GM23338 (cell line): ENCODE data around the gene CPLANE1.

ENCODE experiments used
- CREB1 ChIP-seq: fragments of 250-450 bp; sonication (Bioruptor Pico); IDR thresholded peaks from 2 replicates; pipeline ENCODE4 v1.5.0; 2020; ENCODE audit warnings: low read depth, mild to moderate bottlenecking, moderate library complexity
- CTCF ChIP-seq, 2 experiments: fragments of 200-600 bp in 1 of 2; sonication (generic) in 1 of 2; conservative IDR thresholded peaks; 2 replicates each; pipeline versions ENCODE4 v1.5.1 to v1.6.1; 2016 to 2017; ENCODE audit warnings: antibody characterized with exemption in 2 of 2, low read depth in 2 of 2, mild to moderate bottlenecking in 2 of 2, moderate library complexity in 1 of 2
- EZH2 ChIP-seq: fragments of 200-600 bp; sonication (generic); IDR thresholded peaks from one replicate; pipeline ENCODE4 v1.8.0; 2017; ENCODE audit warnings: antibody characterized with exemption, mild to moderate bottlenecking, low read depth; ENCODE audit not compliant: unreplicated experiment
- EZH2phosphoT487 ChIP-seq: fragments of 200-600 bp; sonication (generic); IDR thresholded peaks from one replicate; pipeline ENCODE4 v1.8.1; 2018; ENCODE audit warnings: antibody characterized with exemption; ENCODE audit not compliant: unreplicated experiment
- NANOG ChIP-seq: IDR thresholded peaks from 2 replicates; pipeline ENCODE4 v1.6.1; 2016; ENCODE audit warnings: antibody characterized with exemption, borderline replicate concordance
- TF ChIP-seq, protein P1 (sequence below): IDR thresholded peaks from one replicate; pipeline ENCODE4 v1.6.1; 2018; ENCODE audit warnings: antibody characterized with exemption; ENCODE audit not compliant: unreplicated experiment

DNA sequence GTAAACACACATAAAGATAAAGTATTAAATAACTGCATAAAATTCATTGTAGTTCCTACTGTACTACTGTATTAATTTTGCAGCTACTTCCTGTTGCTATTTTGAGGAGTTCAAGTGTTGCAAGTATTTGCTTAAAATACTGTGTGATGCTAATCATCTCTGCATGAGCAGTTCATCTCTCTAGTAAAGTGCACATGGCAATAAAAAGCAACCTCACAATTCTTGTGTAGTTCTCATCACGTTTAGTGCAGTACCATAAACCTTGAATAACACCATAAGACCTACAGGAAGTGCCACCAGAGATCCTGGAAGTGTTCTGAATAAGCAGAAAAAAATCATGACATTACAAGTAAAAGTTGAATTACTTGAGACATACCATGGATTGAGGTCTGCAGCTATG lies 34.6 kb downstream of the CPLANE1 start:
- no peak for TF ChIP-seq CTCF (conservative IDR thresholded peaks at IDR 0.05; ENCODE audit: low read depth in 2 of 2)
- TF ChIP-seq, protein P1, sequence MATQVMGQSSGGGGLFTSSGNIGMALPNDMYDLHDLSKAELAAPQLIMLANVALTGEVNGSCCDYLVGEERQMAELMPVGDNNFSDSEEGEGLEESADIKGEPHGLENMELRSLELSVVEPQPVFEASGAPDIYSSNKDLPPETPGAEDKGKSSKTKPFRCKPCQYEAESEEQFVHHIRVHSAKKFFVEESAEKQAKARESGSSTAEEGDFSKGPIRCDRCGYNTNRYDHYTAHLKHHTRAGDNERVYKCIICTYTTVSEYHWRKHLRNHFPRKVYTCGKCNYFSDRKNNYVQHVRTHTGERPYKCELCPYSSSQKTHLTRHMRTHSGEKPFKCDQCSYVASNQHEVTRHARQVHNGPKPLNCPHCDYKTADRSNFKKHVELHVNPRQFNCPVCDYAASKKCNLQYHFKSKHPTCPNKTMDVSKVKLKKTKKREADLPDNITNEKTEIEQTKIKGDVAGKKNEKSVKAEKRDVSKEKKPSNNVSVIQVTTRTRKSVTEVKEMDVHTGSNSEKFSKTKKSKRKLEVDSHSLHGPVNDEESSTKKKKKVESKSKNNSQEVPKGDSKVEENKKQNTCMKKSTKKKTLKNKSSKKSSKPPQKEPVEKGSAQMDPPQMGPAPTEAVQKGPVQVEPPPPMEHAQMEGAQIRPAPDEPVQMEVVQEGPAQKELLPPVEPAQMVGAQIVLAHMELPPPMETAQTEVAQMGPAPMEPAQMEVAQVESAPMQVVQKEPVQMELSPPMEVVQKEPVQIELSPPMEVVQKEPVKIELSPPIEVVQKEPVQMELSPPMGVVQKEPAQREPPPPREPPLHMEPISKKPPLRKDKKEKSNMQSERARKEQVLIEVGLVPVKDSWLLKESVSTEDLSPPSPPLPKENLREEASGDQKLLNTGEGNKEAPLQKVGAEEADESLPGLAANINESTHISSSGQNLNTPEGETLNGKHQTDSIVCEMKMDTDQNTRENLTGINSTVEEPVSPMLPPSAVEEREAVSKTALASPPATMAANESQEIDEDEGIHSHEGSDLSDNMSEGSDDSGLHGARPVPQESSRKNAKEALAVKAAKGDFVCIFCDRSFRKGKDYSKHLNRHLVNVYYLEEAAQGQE: no peak
- no peak for TF ChIP-seq EZH2phosphoT487
- no peak for TF ChIP-seq EZH2
- TF ChIP-seq NANOG: no peak
- TF ChIP-seq CREB1 (CRISPR knock-in tag): no peak
